SK-N-SH (cell line): ENCODE results near the gene MRPL9. TPM values are rescaled to one million over a fixed set of nuclear protein-coding genes. Genes with fewer than 3 reads are reported as not detected.

ENCODE experiments used
- CTCF ChIA-PET: fragments of 300-600, 350-600 bp; formaldehyde crosslinking; extraction: SDS; loops from one replicate; lab custom pipeline; 2021; lab: Yijun Ruan, JAX
- POLR2A ChIA-PET: fragments of 350-600 bp; sonication (Branson Sonifier 250); formaldehyde crosslinking; extraction: SDS; loops from one replicate; lab custom pipeline; 2020; ENCODE audit warnings: antibody characterized with exemption, inconsistent platforms; lab: Yijun Ruan, JAX
- DNase-seq: peaks from one replicate; pipeline ENCODE4 v3.0.0; 2012
- H2AFZ ChIP-seq: fragments of 200-600 bp; sonication (generic); 2 replicates; pipeline ENCODE4 v1.8.1; 2016; ENCODE audit warnings: antibody characterized with exemption, mild to moderate bottlenecking, low read depth
- H3F3A ChIP-seq: fragments of 200-600 bp; sonication (generic); replicated peaks from 2 replicates; pipeline ENCODE3; 2016; ENCODE audit warnings: antibody characterized with exemption, mild to moderate bottlenecking; ENCODE audit not compliant: insufficient read depth
- H3K27ac ChIP-seq, 2 experiments: fragments of 200-500 bp in 1 of 2; fragments of 200-600 bp in 1 of 2; sonication (Bioruptor generic) in 1 of 2; sonication (generic), shearing (Covaris generic) in 1 of 2; 2 replicates each; pipeline versions ENCODE4 v1.5.1 to v1.6.1; 2014 to 2016; ENCODE audit warnings: low read depth in 2 of 2, inconsistent platforms in 1 of 2, low read length in 1 of 2, mild to moderate bottlenecking in 1 of 2, mixed read lengths in 1 of 2
- H3K27me3 ChIP-seq: fragments of 200-600 bp; sonication (generic), shearing (Covaris generic); 2 replicates; pipeline ENCODE4 v1.6.1; 2016; ENCODE audit warnings: mixed run types; ENCODE audit not compliant: insufficient read depth
- H3K36me3 ChIP-seq, 2 experiments: fragments of 200-500 bp in 1 of 2; fragments of 200-600 bp in 1 of 2; sonication (Bioruptor generic) in 1 of 2; sonication (generic) in 1 of 2; replicated peaks in 1 of 2; 2 replicates each; pipeline versions ENCODE3 to v1.5.1; 2014 to 2016; ENCODE audit warnings: low read length in 1 of 2, mild to moderate bottlenecking in 1 of 2; ENCODE audit not compliant: insufficient read depth in 2 of 2, control insufficient read depth in 1 of 2
- H3K4me1 ChIP-seq, 2 experiments: fragments of 200-500 bp in 1 of 2; fragments of 200-600 bp in 1 of 2; sonication (Bioruptor generic) in 1 of 2; sonication (generic), shearing (Covaris generic) in 1 of 2; 2 replicates each; pipeline versions ENCODE4 v1.5.1 to v1.6.1; 2014 to 2016; ENCODE audit warnings: low read depth in 1 of 2, low read length in 1 of 2, mixed run types in 1 of 2; ENCODE audit not compliant: insufficient read depth in 2 of 2, control insufficient read depth in 1 of 2
- H3K4me2 ChIP-seq: fragments of 200-600 bp; sonication (generic), shearing (Covaris generic); 2 replicates; pipeline ENCODE4 v1.6.1; 2017; ENCODE audit warnings: mixed run types
- H3K4me3 ChIP-seq, 2 experiments: fragments of 200-500 bp in 1 of 2; fragments of 200-600 bp in 1 of 2; sonication (Bioruptor generic) in 1 of 2; sonication (generic), shearing (Covaris generic) in 1 of 2; 2 replicates each; pipeline versions ENCODE4 v1.5.1 to v1.8.1; 2014 to 2016; ENCODE audit warnings: low read depth in 2 of 2, inconsistent platforms in 1 of 2, low read length in 1 of 2, mild to moderate bottlenecking in 1 of 2, mixed read lengths in 1 of 2, moderate library complexity in 1 of 2
- H3K79me2 ChIP-seq: fragments of 200-600 bp; sonication (generic); 2 replicates; pipeline ENCODE4 v1.8.1; 2017; ENCODE audit warnings: mild to moderate bottlenecking; ENCODE audit not compliant: insufficient read depth
- H3K9ac ChIP-seq: fragments of 200-600 bp; sonication (generic); 2 replicates; pipeline ENCODE4 v1.6.1; 2017; ENCODE audit warnings: mixed run types
- H3K9me2 ChIP-seq: fragments of 200-600 bp; sonication (generic); 2 replicates; pipeline ENCODE4 v1.6.1; 2017; ENCODE audit warnings: mixed run types
- H3K9me3 ChIP-seq: fragments of 200-600 bp; sonication (generic); 2 replicates; pipeline ENCODE4 v1.6.1; 2017; ENCODE audit warnings: mixed run types, mild to moderate bottlenecking, moderate library complexity
- H4K20me1 ChIP-seq: fragments of 200-600 bp; sonication (generic); 2 replicates; pipeline ENCODE4 v1.6.1; 2017; ENCODE audit warnings: mild to moderate bottlenecking, mixed run types; ENCODE audit not compliant: insufficient read depth
- ELF1 ChIP-seq: IDR thresholded peaks from 2 replicates; pipeline ENCODE4 v1.4.0; 2012
- EZH2phosphoT487 ChIP-seq: fragments of 200-600 bp; sonication (generic); IDR thresholded peaks from 2 replicates; pipeline ENCODE4 v1.6.1; 2017; ENCODE audit warnings: low read depth, mixed run types, mild to moderate bottlenecking, antibody characterized with exemption, moderate library complexity, borderline replicate concordance
- FOXM1 ChIP-seq: IDR thresholded peaks from 2 replicates; pipeline ENCODE4 v1.4.0; 2012; ENCODE audit warnings: low read depth, mild to moderate bottlenecking
- JUND ChIP-seq: IDR thresholded peaks from 2 replicates; pipeline ENCODE4 v1.4.0; 2012
- MEF2A ChIP-seq: IDR thresholded peaks from 2 replicates; pipeline ENCODE4 v1.4.0; 2012; ENCODE audit warnings: low read depth, borderline replicate concordance
- POLR2AphosphoS5 ChIP-seq: IDR thresholded peaks from 2 replicates; pipeline ENCODE4 v1.6.1; 2012; ENCODE audit warnings: low read depth, low read length
- RAD21 ChIP-seq: IDR thresholded peaks from 2 replicates; pipeline ENCODE4 v1.6.1; 2012; ENCODE audit warnings: mild to moderate bottlenecking, low read length
- RCOR1 ChIP-seq: fragments of 150-350 bp; IDR thresholded peaks from 2 replicates; pipeline ENCODE4 v1.6.1; 2017; ENCODE audit warnings: antibody characterized with exemption, low read length
- REST ChIP-seq: IDR thresholded peaks from 2 replicates; pipeline ENCODE4 v1.6.1; 2012; ENCODE audit warnings: mild to moderate bottlenecking, low read depth, low read length, moderate library complexity
- RFX5 ChIP-seq: IDR thresholded peaks from 2 replicates; pipeline ENCODE4 v1.6.1; 2012; ENCODE audit warnings: mild to moderate bottlenecking, improper control_type of control experiment, low read length
- RXRA ChIP-seq: IDR thresholded peaks from 2 replicates; pipeline ENCODE4 v1.4.0; 2012; ENCODE audit warnings: low read depth, mild to moderate bottlenecking, borderline replicate concordance
- SIN3A ChIP-seq: IDR thresholded peaks from 2 replicates; pipeline ENCODE4 v1.6.1; 2012; ENCODE audit warnings: low read depth, mild to moderate bottlenecking, low read length, moderate library complexity, borderline replicate concordance
- SMC3 ChIP-seq: IDR thresholded peaks from 2 replicates; pipeline ENCODE4 v1.6.1; 2012; ENCODE audit warnings: low read depth, low read length, improper control_type of control experiment
- TCF12 ChIP-seq: IDR thresholded peaks from 2 replicates; pipeline ENCODE4 v1.4.0; 2012
- TEAD4 ChIP-seq: IDR thresholded peaks from 2 replicates; pipeline ENCODE4 v1.4.0; 2012; ENCODE audit warnings: mild to moderate bottlenecking, borderline replicate concordance; ENCODE audit not compliant: insufficient read depth
- YY1 ChIP-seq: IDR thresholded peaks from 2 replicates; pipeline ENCODE4 v1.4.0; 2012; ENCODE audit warnings: low read depth, mild to moderate bottlenecking
- WGBS: methylation state at CpG from one replicate; pipeline ENCODE4 v1.1.6; 2017; ENCODE audit warnings: low lambda C conversion rate; 5-methylcytosine and 5-hydroxymethylcytosine counted together
- polyA plus RNA-seq, 3 experiments: library from polyadenylated mRNA; depleted of rRNA; stranded (reverse); fragments of >200 nt; gene quantifications; 2 replicates each; pipeline ENCODE4 v1.2.3, GENCODE V29; 2012
- TF ChIP-seq, protein P1 (sequence below): fragments of 150-350 bp; IDR thresholded peaks from 2 replicates; pipeline ENCODE4 v1.6.1; 2017; ENCODE audit warnings: antibody characterized with exemption, low read length, low read depth, borderline replicate concordance

The MRPL9 gene
- polyA plus RNA-seq, 1 of the 3 experiments (the other 2 are of a cell fraction), result 76.2 TPM

GRCh38 chr1:151798571-151798970 lies 35.3 kb upstream of the MRPL9 start:
- Histone ChIP-seq H3K79me2 (no peaks in the 10 kb centered on the region), H3K27ac (no peak overlapping the region), H3K9ac (no peak overlapping the region)
- no peak for DNase-seq
- TF ChIP-seq SMC3 (no peak), RXRA (no peak), TCF12 (no peak), POLR2AphosphoS5 (no peak), EZH2phosphoT487 (no peak), RCOR1 (no peak), MEF2A (no peak), SIN3A (no peak), RFX5 (no peak), RAD21 (no peak), REST (no peak), ELF1 (no peak), YY1 (no peak), TEAD4 (no peak), JUND (no peak), FOXM1 (no peak)
- TF ChIP-seq, protein P1, sequence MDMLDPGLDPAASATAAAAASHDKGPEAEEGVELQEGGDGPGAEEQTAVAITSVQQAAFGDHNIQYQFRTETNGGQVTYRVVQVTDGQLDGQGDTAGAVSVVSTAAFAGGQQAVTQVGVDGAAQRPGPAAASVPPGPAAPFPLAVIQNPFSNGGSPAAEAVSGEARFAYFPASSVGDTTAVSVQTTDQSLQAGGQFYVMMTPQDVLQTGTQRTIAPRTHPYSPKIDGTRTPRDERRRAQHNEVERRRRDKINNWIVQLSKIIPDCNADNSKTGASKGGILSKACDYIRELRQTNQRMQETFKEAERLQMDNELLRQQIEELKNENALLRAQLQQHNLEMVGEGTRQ, result no peak
- TF ChIP-seq, all 33 proteins: peak for 0
- CTCF ChIA-PET, result interaction anchor here (1.1 to 2.3 kb wide), 5 partner anchors 9 to 38 kb away, joined by 3 to 8 read pairs (median 4); partner anchors contain the start of gene TDRKH
- POLR2A ChIA-PET, result no interaction called here
- H3K4me1 ChIP-seq, result peaks cover 0 to 23% of the 10 kb centered on the region in 2 experiments; a peak in 2 of 4 replicates
- H2AFZ ChIP-seq, result no peak overlapping the region
- H3K9me3 ChIP-seq, result no peaks in the 10 kb centered on the region
- H3K36me3 ChIP-seq, result peaks cover 0 to 4% of the 10 kb centered on the region in 2 experiments
- H3K4me3 ChIP-seq, result no peak overlapping the region
- no peak overlapping the region for H3K4me2 ChIP-seq
- WGBS, result 73% methylated on average over 5 of the region's 5 CpGs
- no peaks in the 10 kb centered on the region for H3K9me2 ChIP-seq
- H4K20me1 ChIP-seq, result no peaks in the 10 kb centered on the region
- peaks cover 25% of the 10 kb centered on the region; the same call in 1 of the 2 replicates for H3K27me3 ChIP-seq
- no peaks in the 10 kb centered on the region for H3F3A ChIP-seq
